HG03095 (cell line): ENCODE results near the gene FARS2.

Experiments
- ATAC-seq: cut with Tn5 transposase; IDR thresholded peaks from one replicate; pipeline ENCODE4 v1.9.1; 2021; ENCODE audit warnings: moderate library complexity; ENCODE audit not compliant: unreplicated experiment

FARS2 gene

DNA sequence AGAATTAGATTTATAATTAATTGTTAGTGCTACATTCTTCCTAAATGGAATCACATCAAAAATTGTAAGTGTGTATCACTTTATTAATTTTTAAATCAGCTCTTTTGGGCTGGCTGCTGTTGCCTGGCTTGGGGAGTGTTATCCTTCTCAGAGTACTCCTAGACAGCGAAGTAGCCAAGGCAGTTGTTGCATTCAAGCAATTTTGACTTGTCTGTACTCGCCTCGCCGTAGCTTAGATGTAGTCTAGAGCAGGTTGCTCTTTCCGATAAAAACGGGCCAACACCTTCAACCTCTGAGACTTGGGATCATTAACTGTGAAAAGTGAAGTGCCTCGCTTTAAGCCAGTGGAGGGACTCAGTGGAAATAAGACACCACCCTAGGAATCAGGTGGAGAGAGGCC is 151.3 kb downstream of the FARS2 start:
- ATAC-seq, result no peak

DNA sequence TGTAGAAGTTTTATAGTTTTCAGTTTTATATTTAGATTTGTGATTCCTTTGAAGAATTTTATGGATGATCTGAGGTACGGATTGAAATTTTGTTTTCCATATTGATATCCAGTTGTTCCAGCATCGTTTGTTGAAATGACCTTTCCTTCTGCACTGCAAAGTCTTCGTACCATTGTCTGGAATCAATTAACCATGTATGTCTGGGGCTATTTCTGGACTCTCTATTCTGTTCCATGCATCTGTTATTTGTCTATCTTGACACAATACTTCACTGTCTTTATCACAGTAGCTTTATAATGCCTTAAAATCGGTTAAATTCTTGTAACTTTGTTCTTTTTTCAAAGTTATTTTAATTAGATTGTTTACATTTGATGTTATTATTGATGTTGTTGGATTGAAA is 154.9 kb downstream of the FARS2 start:
- ATAC-seq, result no peak

DNA sequence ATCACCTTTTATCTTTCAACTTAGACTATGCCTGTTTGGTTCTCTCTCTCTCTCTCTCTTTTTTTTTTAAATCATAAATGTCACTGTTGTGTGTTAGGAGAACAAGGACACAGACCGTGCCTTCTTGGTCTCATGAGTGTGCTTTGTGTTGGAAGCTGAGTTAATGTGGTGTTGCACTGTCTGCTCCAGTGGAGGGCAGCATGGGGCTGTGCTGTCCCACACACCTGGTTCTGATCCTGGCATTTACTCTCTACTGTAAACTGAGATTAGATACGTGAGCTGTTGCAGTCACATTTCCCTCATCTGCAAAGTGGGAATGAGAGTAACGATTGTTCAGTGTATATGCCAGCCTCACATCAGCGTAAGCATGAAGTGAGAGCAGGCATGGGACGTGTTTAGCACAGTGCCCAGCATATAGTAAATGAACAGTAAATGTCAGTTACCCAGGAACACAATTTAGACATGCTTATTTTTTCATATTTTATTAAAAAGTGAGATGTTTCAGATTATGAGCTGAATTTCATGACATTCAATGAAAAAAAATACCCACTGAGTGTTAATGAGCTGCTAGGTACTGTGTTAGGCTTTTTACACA is 161.1 kb downstream of the FARS2 start:
- no peak for ATAC-seq

DNA sequence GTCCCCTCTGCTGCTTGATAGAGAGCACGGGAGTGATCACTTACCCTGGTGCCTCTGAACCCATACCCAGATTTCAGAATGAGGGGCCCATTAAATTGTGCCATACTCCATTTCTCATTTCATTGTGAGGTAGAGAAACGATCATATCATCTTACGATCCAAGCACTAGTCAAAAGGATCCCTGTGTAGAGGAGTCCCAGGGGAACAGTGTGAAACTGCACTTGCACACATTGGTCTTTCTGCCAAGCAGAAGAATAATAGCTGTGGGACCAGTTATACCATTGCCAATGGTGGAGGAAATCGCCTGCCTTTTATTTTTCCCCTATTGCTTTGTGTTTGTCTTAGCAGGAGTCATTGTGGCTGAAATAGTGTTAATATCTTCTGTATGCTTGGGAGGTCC is 161.9 kb downstream of the FARS2 start:
- no peak for ATAC-seq

DNA sequence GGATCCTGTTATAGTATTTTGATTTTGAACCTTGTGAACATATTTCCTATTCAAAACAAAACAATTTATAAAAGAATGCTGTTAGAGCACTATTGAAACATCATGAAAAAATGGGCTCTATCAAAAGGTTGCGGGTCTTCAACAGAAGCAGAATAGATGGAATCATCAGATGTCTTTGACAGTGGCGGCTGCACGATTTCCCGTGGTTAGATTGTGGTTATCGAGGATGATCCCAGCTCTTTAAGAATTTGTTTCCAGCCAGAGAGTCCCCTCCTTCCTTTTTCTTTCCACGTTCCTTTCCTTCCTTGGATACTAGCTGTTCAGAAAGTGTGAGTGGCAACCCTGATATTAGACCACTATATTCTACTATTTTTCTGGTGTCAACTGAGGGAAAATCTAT is 163.4 kb downstream of the FARS2 start:
- no peak for ATAC-seq

DNA sequence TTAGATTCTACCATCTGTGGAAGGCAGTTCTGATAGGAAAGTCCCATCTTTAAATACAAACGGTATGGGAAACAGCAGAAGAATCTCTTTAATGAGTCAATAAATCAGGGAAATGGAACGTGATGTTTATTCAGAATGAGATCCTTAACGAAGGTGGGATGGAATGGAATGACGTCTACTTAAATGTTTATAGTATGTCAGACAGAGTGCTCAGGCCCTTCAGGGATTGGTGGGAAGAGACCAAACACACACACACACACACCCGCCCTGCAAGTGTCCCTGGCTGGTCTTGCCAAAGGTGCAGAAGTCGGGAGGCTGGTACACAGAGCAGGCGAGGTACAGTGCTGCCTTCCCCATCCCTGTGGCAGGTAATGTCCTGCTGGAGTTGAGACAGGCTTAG is 164.0 kb downstream of the FARS2 start:
- ATAC-seq, result no peak

DNA sequence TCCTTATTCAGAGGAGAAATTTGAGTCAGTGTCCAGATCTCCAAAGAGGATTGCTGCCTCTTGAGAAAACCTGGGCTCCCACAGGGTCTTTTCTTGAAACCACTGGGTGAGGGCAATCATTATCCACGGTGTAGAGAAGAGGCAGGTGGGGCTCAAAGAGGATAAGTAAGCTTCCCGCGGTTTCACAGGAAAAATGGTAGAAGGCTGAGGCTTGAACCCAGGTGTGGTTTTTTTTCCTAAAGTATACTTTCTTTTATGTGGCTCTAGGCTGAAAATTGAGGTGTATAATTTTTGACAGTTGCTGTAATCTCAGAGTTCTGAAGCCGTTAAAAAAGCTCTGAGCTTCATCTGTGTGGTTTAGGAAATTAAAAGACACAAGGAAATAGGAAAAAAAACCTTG is 164.5 kb downstream of the FARS2 start:
- no peak for ATAC-seq

DNA sequence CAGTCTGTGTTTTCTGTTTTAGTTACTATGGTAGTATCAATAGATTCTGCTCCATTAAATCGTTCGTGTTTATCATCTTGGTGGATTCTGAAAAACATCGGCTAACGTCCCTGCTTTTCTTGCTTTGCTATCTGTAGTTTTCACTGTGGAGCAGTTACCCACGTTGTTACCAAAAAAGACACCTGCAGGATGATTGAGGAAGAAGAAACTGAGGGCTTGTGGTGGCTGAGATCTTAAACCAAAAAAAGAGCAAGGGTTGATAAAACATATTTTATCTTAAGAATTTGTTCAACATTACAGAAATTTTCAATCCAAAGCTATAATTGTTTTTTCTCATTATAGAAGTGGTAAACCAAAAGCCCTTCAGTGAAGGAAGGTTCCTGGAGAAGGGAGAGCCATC is 166.3 kb downstream of the FARS2 start:
- no peak for ATAC-seq

DNA sequence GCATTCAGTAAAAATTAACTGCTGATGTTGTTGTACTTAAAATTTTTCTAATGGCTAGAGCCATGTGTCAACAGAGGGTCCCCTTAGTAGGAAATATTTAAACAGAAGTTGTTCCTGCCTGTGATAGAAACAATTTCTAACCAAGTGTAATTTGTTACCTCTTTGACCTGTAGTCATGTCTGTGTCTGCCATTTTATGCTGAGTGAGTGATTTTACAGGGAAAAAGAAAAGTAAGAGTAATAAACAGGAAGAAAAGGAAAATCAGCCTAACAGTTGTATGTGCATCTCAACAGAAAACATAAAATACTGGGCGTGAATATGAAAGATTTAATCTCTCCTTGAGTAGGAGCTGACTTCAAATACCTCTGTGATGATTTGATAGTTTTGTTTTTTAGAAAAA is 172.0 kb downstream of the FARS2 start:
- ATAC-seq, result no peak

DNA sequence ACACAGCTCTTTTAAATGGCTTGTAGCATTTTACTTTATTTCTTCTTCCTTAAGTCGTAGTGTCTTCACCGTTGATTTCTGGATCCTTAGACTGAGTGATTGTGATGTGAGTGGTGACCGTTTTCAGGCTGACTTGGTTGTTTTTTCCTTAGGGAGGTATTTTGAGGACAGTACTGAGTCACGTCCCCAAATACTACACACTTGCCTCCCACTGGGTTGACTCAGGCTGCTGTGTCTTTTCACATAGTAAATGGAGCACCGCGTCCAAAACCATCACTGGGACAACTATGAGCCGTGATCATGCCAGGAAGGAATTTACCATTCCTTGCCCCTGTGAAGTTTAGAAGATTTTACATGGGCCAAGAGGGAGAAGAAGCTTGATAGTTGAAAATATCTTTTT is 174.1 kb downstream of the FARS2 start:
- no peak for ATAC-seq

DNA sequence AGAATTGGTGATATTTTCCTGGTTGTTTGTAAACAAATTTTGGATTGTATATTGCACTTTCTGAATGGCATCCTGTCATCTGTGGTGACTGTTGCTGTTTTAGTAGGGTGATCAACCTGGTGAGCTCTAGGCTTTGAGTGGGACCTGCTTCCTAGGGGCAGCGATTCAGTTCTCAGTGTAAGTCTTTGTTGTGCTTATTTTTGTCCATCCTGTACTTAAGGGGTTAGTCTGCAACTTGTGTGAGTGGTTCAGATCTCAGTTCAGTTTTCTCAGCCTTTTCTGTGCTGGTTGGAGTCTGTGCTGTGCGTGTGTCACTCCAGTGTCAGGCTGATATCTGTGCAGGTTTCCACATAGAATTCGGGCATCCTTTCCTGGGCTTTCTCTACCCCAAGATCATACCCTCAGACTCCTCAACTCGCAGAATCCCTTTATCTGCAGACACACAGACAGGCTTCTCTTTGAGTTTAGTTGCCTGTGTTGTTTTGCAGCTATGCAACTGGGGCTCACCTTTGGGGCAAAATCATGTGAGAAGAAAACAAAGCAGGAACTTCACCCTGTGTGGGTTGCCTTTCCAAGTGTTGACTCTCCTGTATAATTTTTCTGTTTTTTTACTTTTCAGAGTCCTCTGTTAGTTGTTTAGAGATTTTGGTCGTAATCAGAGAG is 177.7 kb downstream of the FARS2 start:
- no peak for ATAC-seq

DNA sequence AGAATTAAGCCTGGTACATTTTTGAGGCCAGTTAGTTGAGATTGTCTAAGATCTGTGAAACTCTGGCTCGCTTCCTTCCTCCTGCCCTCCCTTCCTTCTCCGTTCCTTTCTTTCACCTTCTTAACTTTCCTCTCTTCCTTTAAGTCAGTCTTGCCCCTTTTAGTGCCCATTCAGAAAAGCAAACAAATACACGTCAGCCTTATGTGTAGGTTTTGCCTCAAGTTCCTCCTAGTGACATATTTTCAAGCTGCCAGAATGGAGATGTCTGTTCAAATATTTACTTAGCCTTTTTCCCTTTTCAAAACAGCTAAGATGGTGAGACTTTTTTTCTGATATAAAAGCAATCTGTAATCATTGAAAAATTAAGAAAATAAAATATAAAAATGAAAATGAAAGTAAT is 178.4 kb downstream of the FARS2 start:
- ATAC-seq, result no peak

DNA sequence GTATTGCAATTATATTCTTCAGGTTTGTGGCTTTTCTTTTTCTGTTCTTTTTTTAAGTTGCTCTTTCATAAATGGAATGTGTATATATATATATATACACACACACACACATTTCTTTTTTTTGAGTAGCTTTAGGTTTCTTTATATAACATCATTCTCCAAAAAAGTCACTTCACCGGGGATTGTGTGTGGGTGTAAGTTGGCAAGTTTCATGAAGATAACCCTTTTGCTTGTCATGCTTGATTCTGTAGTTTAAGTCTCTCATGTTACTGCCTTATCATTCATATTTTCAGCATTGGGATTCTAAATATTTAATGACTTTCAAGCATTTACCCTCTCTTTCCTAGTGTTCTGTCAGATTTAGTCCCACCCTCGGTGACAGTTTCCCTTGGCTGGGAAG is 181.0 kb downstream of the FARS2 start:
- no peak for ATAC-seq

DNA sequence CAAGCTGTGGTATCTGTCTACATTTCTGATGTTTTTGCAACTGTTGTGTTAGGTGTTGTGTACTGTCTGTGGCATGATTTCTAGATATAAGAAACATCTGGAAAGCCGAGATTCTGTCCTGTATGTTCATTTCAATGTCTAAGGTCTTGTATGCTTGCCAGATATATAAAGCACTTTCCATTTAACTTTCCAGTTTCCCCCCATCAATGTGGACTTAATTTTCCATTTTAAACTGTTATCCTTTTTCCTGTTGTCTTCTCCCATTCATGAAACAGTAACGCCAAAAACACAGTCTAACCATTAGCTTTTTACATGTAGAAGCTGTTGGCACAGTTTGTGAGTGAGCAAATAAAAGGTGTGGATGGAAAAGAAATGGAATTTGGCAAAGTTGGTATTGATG is 181.6 kb downstream of the FARS2 start:
- ATAC-seq, result no peak

DNA sequence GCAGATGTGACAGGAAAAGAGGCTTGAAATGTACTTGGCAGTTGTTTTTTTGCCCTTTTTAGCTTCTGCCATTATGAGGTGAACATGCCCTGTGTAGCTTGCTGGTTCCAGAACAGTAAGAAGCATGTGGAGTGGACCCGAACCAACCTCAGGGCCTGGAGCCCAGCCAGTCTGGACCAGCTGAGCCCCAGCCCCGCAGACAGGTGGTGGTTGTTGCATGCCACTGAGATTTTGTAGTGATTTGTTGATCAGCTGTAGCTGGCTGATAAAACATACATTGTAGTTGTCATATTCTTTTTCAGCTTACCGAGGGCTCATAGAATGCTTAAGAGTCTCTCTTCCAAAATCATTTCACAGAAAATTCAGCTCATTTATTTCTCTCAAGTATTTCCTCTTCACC is 182.2 kb downstream of the FARS2 start:
- ATAC-seq, result no peak

DNA sequence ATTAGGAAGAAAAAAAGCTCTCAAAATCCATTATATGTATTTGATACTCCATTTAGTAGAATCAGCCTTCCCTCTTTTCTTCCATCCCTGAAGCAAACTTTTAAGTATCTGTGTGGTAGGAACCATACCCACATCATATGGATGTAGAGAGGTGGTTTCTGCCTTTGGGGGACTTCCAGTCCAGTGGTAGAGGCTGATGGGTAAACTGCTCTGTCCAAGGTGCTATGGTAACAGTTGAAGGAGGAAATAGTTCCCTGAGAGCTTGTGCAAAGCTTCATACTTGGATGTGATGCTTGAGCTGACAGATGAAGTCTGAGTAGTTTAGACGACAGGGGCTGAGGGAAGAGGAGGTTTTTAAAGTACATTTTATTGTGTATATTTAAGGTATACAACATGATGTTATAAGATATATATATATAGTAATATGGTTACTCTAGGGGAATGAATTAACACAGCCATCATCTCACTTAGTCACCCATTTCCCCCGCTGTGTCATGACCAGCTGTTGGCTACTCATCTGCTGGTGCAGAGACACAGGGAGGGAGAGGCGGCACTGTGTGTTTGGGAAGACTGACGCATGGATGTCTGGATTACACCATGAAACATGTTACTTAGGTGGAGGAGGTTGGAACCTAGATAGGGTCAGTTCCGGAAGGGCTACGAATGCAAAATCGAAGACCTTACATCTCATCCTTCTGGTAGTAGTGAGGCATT is 185.2 kb downstream of the FARS2 start:
- ATAC-seq, result no peak

DNA sequence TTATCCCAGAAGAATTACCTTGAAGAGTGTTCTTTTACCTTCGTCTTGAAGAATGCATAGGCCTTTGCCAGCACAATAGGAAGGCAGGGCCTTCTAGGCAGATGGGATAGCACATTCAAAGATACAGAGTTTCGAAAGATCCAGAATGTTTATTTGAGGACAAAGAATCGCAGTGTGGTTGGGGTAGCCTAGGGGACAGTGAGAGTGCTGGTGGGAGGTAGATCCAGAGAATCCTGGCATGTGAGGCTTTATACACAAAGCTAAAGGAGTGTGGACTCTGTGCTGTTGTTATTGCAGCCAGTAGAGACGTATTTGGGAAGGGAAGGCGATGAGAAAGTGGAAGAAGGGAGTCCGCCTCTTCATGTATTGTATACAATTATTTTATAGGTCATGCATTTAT is 186.6 kb downstream of the FARS2 start:
- ATAC-seq, result no peak

DNA sequence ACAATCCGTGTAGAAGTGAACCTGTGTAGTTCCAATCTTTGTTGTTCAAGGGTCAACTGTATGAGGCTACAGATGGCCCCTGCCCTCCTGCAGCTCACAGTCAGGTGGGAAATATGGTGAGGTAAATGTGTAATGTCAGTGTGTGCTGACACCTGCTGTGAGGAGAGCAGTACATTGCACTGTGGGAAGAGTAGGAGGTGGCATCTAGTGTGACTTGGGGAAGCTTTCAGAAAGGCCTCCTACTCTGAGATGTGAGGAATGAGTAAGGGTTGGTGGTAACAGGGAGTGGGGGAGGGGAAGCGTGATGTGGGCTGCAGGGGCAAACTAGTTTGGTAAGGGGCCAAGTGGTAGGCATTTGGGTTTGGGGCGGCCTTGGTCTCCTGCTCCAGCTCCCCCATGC is 188.8 kb downstream of the FARS2 start:
- no peak for ATAC-seq

DNA sequence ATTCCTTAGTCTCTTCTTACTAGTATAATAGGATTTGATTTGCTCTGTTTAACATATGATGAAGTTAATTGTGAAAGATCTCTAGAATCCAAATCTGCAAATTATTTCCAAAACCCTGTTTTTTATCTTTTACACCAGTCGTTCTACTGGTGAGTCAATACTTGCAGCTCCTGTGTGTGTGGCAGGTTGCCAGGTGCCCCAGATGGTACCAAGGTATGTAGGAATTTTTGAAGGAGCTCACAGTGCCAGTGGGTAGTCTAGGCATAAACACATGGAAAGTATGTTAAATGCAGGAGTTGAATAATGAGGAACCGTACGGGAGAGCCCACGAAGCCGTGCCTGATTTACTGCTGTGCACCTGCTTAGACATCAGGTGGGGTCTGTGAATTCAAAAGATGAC is 192.2 kb downstream of the FARS2 start:
- ATAC-seq, result no peak

DNA sequence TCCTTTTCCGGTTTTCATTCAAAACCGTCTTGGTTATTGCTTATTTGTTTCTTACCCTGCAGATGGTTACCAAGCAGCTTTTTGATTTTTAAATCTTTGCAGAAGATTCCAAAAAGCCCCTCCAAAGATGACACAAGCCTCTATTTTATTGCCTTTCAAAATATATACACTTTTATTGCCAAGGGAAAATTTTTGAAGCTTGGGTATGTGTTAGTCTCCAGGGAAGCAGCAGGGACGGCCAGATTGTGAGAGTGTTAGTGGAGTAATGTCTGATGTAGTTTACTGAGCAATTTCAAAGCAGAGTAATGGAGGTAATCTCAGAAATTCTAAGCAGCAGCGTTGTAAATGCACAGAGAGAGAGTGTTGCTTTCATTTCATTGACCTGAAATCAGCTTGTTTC is 193.8 kb downstream of the FARS2 start:
- no peak for ATAC-seq

DNA sequence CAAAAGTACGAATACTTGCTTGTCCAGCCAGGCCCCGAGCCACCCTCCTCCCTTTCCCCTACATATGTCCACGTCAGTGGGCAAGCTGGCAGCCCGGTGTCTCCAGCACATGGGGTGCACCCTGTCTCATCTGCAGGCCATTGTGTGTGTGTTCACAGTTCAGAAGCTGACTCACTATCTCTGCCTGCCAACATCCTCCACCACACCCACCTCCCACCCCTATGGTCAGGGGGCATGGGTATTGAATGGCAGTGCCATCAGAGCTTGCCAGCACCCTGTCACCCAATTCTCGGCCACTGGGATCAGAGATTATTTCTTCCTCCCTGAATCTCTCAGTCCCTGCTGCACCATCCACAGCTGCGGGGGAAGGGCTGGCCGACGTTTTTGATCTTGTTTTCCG is 195.7 kb downstream of the FARS2 start:
- no peak for ATAC-seq

DNA sequence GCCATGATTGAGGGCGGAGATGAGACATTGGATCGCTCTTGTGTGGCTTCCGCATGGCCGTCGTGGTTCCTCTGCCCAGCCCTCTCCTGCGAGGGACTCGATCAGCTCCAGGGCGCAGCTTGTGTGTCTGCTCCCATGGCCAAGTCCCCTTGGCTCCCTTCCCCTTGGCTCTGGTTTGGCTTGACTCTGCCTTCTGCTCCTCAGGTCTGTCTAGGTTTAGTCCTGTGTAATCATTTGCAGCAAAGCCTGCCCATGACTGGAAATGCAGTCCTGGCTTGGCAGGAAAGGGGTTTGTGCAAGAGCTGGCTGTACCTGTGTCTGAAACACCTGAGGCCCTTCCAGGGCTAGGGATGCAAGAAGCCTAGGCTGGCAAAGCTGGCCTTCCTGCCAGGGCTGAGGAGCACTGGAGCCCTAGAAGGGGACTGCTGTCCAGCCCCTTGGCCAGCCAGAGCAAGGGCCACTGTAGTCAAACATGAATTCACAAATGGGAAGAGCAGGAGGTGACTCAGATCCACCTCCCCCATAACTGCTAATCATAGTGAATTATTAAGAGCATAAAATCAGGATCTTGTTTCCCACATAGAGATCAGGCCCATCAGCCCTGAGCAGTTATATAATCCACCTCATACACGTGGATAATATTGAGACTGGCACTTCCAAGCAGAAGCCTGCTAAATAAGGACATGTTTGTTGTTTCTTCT is 196.8 kb downstream of the FARS2 start:
- ATAC-seq, result no peak
